Stimulated activated CD4-positive, alpha-beta T cell treated with anti-CD3 and anti-CD28 coated beads, Interleukin-2, amount 100 ng/mL, for 4 hours (primary cell): ENCODE results near the gene MPC1L.
A peak's percentile ranks its signal among the peaks of the same experiment; 100 is the strongest.

ENCODE experiments used
- DNase-seq: peaks from one replicate; pipeline ENCODE4 v3.0.0-alpha.2; 2020; ENCODE audit warnings: low read depth

The MPC1L gene

GRCh38 chrX:40628506-40628905, 5.3 kb downstream of the MPC1L start:
- DNase-seq = no peak

- no peak for DNase-seq
Measured at GRCh38 chrX:40632199-40632598, 9.0 kb downstream of the MPC1L start.

GRCh38 chrX:40637687-40638086, 14.5 kb downstream of the MPC1L start:
- DNase-seq = no peak

- no peak for DNase-seq
Measured at GRCh38 chrX:40644176-40644575, 20.9 kb downstream of the MPC1L start.

- DNase-seq = peak; percentile 6
Measured at GRCh38 chrX:40644821-40645358, 21.7 kb downstream of the MPC1L start.

- DNase-seq = peak; percentile 9
Measured at GRCh38 chrX:40646489-40647306, 23.5 kb downstream of the MPC1L start.

- peak; percentile 86 for DNase-seq
Measured at GRCh38 chrX:40647307-40648197, 24.3 kb downstream of the MPC1L start, which contains the start of gene CXorf38. Gene CXorf38 (minus strand): TSS chrX:40647561. CDS start chrX:40647520, 41 bp downstream.

GRCh38 chrX:40651620-40652223, 28.5 kb downstream of the MPC1L start:
- DNase-seq = peak; percentile 60

- no peak for DNase-seq
Measured at GRCh38 chrX:40652664-40653063, 29.4 kb downstream of the MPC1L start.

GRCh38 chrX:40653535-40653934, 30.3 kb downstream of the MPC1L start:
- DNase-seq = no peak

GRCh38 chrX:40660381-40660780, 37.2 kb downstream of the MPC1L start:
- DNase-seq = no peak

GRCh38 chrX:40661489-40661888, 38.3 kb downstream of the MPC1L start:
- no peak for DNase-seq

- no peak for DNase-seq
Measured at GRCh38 chrX:40663078-40663740, 40.0 kb downstream of the MPC1L start.

GRCh38 chrX:40663880-40664630, 40.8 kb downstream of the MPC1L start:
- DNase-seq = no peak

- DNase-seq = no peak
Measured at GRCh38 chrX:40671126-40671525, 47.9 kb downstream of the MPC1L start.
